NCI-H1436 treated with DMSO at 0.1 percent for 48 hours (cell line): Measurements from ENCODE around the gene PTEN.
"Not testable (repeated sequence)": the region's sequence is repeated elsewhere in the genome, so short reads cannot be mapped to it uniquely, and the experiment has no call there.

Experiments used
- DNase-seq: peaks from one replicate; lab custom pipeline; 2025; lab: John Stamatoyannopoulos, UW

The PTEN gene

GRCh38 chr10:87872828-87873227 lies 9.4 kb downstream of the PTEN start:
- DNase-seq = no peak

- DNase-seq = no peak
Measured at GRCh38 chr10:87873656-87874055, 10.2 kb downstream of the PTEN start.

GRCh38 chr10:87875929-87876571 lies 12.6 kb downstream of the PTEN start:
- DNase-seq = no peak

- no peak for DNase-seq
Measured at GRCh38 chr10:87878664-87879459, 15.4 kb downstream of the PTEN start.

- DNase-seq = no peak
Measured at GRCh38 chr10:87880336-87880735, 16.9 kb downstream of the PTEN start.

GRCh38 chr10:87881373-87882059 lies 18.1 kb downstream of the PTEN start:
- not testable (repeated sequence) for DNase-seq

- DNase-seq = no peak
Measured at GRCh38 chr10:87882555-87883294, 19.3 kb downstream of the PTEN start.

GRCh38 chr10:87886635-87887034 lies 23.2 kb downstream of the PTEN start:
- no peak for DNase-seq

- no peak for DNase-seq
Measured at GRCh38 chr10:87887146-87887545, 23.7 kb downstream of the PTEN start.

- no peak for DNase-seq
Measured at GRCh38 chr10:87887548-87888289, 24.3 kb downstream of the PTEN start.

GRCh38 chr10:87895430-87895829 lies 32.0 kb downstream of the PTEN start:
- DNase-seq = no peak

- DNase-seq = no peak
Measured at GRCh38 chr10:87896216-87896615, 32.8 kb downstream of the PTEN start.

GRCh38 chr10:87897957-87898356 lies 34.5 kb downstream of the PTEN start:
- DNase-seq = not testable (repeated sequence)

GRCh38 chr10:87903396-87903795 lies 40.0 kb downstream of the PTEN start:
- DNase-seq = not testable (repeated sequence)

- no peak for DNase-seq
Measured at GRCh38 chr10:87913156-87913921, 49.9 kb downstream of the PTEN start.

- DNase-seq = no peak
Measured at GRCh38 chr10:87915406-87915805, 52.0 kb downstream of the PTEN start.

- no peak for DNase-seq
Measured at GRCh38 chr10:87915989-87916388, 52.6 kb downstream of the PTEN start.

- DNase-seq = no peak
Measured at GRCh38 chr10:87916515-87916914, 53.1 kb downstream of the PTEN start.

- DNase-seq = no peak
Measured at GRCh38 chr10:87918254-87918859, 54.9 kb downstream of the PTEN start.

GRCh38 chr10:87920538-87920937 lies 57.1 kb downstream of the PTEN start:
- no peak for DNase-seq
